IPS-NIHi11 (cell line): Measurements from ENCODE around the gene AMMECR1.
"Not testable (repeated sequence)": the region's sequence is repeated elsewhere in the genome, so short reads cannot be mapped to it uniquely, and the experiment has no call there.

Source experiments
- DNase-seq: peaks from one replicate; pipeline ENCODE4 v3.0.0; 2012; ENCODE audit warnings: mixed read lengths, low spot score

The AMMECR1 gene

GRCh38 chrX:110168585-110168984, 149.3 kb downstream of the AMMECR1 start:
- no peak for DNase-seq

DNA sequence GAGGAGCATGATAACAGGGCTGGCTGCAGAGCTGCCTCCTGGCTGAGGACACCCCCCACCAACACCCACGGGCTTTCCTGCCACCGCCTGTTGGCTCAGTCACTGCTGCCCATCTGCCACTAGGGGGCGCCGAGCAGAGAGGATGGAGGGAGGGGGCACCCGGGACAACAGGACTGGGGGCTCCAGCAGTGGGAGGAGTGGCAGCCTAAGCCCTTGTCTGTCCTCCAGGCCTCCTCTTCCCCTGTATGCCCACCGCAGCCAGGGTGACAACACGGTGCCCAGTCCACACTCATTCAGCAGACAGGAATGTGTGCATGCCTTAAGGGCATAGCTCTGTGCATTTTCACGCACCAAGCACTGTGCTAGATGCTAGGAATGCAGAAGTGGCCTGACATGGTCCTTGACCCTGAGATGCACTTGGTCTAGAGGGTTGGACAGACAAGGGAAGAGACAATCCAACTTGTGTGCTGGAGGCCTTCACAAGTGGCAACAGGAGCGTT, 149.9 kb downstream of the AMMECR1 start:
- peak; percentile 76 for DNase-seq

DNA sequence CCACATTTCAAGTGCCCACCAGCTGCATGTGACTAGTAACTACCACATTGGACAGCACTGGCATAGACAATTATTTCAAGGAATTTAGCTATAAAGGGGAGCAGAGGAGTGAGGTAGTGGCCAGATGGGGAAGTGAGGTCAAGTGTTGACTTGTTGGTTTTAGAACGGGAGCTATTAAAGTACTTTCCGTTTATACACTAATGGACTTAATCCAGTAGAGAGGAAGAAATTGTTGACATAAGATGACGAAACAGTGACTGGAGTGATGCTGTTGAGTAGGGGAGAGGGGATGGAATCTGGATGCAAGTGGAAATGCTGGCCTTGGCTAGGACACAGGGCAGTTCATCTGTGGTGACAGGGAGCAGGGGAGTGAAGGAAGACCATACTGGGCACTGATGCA, 154.4 kb downstream of the AMMECR1 start:
- DNase-seq, result no peak

GRCh38 chrX:110162867-110163266, 155.0 kb downstream of the AMMECR1 start:
- no peak for DNase-seq

GRCh38 chrX:110162131-110162530, 155.8 kb downstream of the AMMECR1 start:
- no peak for DNase-seq

DNA sequence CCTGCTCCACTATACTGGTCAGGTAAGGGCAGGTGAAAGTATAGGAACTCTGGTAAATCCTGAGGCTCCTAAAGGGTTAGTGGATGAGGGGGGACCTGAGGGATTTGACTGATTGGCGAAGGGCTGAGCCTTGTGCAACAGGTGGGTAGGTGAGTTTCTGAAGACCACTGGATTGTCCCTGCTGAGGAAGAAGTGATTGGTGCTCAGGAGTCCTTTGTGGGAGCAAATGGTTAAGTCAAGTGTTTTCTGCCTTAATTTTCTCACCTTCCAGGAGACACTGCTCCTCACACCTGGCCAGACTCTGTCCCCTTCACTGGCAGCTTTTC, 156.6 kb downstream of the AMMECR1 start:
- DNase-seq, result no peak

GRCh38 chrX:110159865-110160264, 158.0 kb downstream of the AMMECR1 start:
- no peak for DNase-seq

GRCh38 chrX:110159235-110159634, 158.7 kb downstream of the AMMECR1 start:
- no peak for DNase-seq

- DNase-seq, result no peak
Observed at GRCh38 chrX:110157444-110157843, 160.4 kb downstream of the AMMECR1 start.

GRCh38 chrX:110156167-110156754, 161.6 kb downstream of the AMMECR1 start:
- DNase-seq, result no peak

DNA sequence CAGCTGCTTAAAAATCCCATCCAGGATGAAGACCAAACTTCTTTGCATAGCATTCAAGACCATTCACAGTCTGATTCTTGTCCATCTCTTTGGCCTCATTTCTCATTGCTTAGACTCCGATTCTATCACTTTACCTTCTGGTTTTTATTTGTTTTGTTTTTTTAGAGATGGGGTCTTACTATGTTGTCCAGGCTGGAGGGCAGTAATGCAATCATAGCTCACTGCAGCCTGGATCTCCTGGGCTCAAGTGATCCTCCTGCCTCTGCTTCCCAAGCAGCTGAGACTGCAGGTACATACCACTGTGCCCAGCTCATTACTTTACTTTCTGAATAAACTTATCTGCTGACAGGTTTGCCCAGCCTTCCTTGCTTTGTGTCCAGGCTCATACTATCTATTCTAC, 162.1 kb downstream of the AMMECR1 start:
- DNase-seq, result no peak

- not testable (repeated sequence) for DNase-seq
Observed at GRCh38 chrX:110154328-110154727, 163.6 kb downstream of the AMMECR1 start.

GRCh38 chrX:110153896-110154295, 164.0 kb downstream of the AMMECR1 start:
- DNase-seq, result no peak

- DNase-seq, result no peak
Observed at GRCh38 chrX:110153244-110153643, 164.6 kb downstream of the AMMECR1 start.

- peak; percentile 38 for DNase-seq
Observed at GRCh38 chrX:110146521-110146920, 171.4 kb downstream of the AMMECR1 start.

GRCh38 chrX:110145854-110146253, 172.0 kb downstream of the AMMECR1 start:
- DNase-seq, result peak; percentile 16

DNA sequence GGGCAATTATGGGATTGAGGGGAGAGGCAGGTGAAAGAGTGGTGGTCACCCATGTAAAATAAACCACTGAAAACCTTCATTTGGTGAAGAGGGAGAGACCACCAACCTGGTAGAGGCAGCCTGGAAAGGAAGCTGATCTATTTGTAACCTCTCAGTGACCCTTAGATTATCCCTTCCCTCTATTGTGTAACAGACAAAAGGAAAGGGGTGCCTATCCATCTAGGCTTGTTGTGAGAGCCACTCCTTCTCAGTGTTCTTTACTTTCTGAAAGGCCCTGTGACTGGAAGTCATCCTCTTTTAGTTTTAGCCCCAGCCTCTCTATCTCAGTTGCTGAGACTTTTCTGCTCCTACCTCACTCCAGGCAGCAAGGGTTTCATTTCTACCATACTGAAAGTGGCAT, 172.6 kb downstream of the AMMECR1 start:
- DNase-seq, result peak; percentile 7
